Measurements from ENCODE around the gene TVP23A.
"Not testable (repeated sequence)": the region's sequence is repeated elsewhere in the genome, so short reads cannot be mapped to it uniquely, and the experiment has no call there.

Gene TVP23A

GRCh38 chr16:10791048-10791447 is 27.5 kb downstream of the TVP23A start:
- no peak for DNase-seq

- not testable (repeated sequence) for DNase-seq
Observed at GRCh38 chr16:10788630-10789029, 30.0 kb downstream of the TVP23A start.

- DNase-seq: no peak
Observed at GRCh38 chr16:10787304-10787703, 31.3 kb downstream of the TVP23A start.

GRCh38 chr16:10782628-10783027 is 36.0 kb downstream of the TVP23A start:
- no peak for DNase-seq

GRCh38 chr16:10780628-10781027 is 38.0 kb downstream of the TVP23A start:
- DNase-seq: no peak

- not testable (repeated sequence) for DNase-seq
Observed at GRCh38 chr16:10779908-10780307, 38.7 kb downstream of the TVP23A start.

- no peak for DNase-seq
Observed at GRCh38 chr16:10777356-10777755, 41.2 kb downstream of the TVP23A start.

- DNase-seq: not testable (repeated sequence)
Observed at GRCh38 chr16:10776923-10777322, 41.7 kb downstream of the TVP23A start.

- no peak for DNase-seq
Observed at GRCh38 chr16:10776280-10776679, 42.3 kb downstream of the TVP23A start.

GRCh38 chr16:10770907-10771306 is 47.7 kb downstream of the TVP23A start:
- no peak for DNase-seq

GRCh38 chr16:10769381-10769780 is 49.2 kb downstream of the TVP23A start:
- DNase-seq: no peak

- DNase-seq: no peak
Observed at GRCh38 chr16:10767127-10767526, 51.5 kb downstream of the TVP23A start.

- DNase-seq: no peak
Observed at GRCh38 chr16:10765772-10766171, 52.8 kb downstream of the TVP23A start.

- DNase-seq: no peak
Observed at GRCh38 chr16:10763456-10763855, 55.1 kb downstream of the TVP23A start.

- DNase-seq: no peak
Observed at GRCh38 chr16:10762336-10763016, 56.1 kb downstream of the TVP23A start.

- DNase-seq: no peak
Observed at GRCh38 chr16:10761373-10761772, 57.2 kb downstream of the TVP23A start.

- DNase-seq: no peak
Observed at GRCh38 chr16:10760858-10761257, 57.7 kb downstream of the TVP23A start.

- no peak for DNase-seq
Observed at GRCh38 chr16:10756574-10756973, 62.0 kb downstream of the TVP23A start.

GRCh38 chr16:10754941-10755340 is 63.7 kb downstream of the TVP23A start:
- no peak for DNase-seq

- DNase-seq: no peak
Observed at GRCh38 chr16:10753670-10754069, 64.9 kb downstream of the TVP23A start.

GRCh38 chr16:10752843-10753523 is 65.6 kb downstream of the TVP23A start:
- peak; percentile 6 for DNase-seq

- no peak for DNase-seq
Observed at GRCh38 chr16:10751291-10751697, 67.3 kb downstream of the TVP23A start.

GRCh38 chr16:10750793-10751192 is 67.8 kb downstream of the TVP23A start:
- no peak for DNase-seq

- no peak for DNase-seq
Observed at GRCh38 chr16:10745841-10746240, 72.8 kb downstream of the TVP23A start.
